Ishikawa (cell line): ENCODE results near the gene FABP3.
A peak's percentile ranks its signal among the peaks of the same experiment; 100 is the strongest.

Experiments
- CEBPB ChIP-seq: IDR thresholded peaks from 2 replicates; pipeline ENCODE4 v1.6.1; 2012
- CREB1 ChIP-seq: IDR thresholded peaks from 2 replicates; pipeline ENCODE4 v1.6.1; 2012; ENCODE audit warnings: low read depth
- EGR1 ChIP-seq: IDR thresholded peaks from 2 replicates; pipeline ENCODE4 v1.6.1; 2012
- EP300 ChIP-seq: IDR thresholded peaks from 2 replicates; pipeline ENCODE4 v1.6.1; 2012; ENCODE audit warnings: borderline replicate concordance
- FOXM1 ChIP-seq: IDR thresholded peaks from 2 replicates; pipeline ENCODE4 v1.6.1; 2012; ENCODE audit warnings: low read depth, borderline replicate concordance
- NFIC ChIP-seq: IDR thresholded peaks from 2 replicates; pipeline ENCODE4 v1.6.1; 2012
- RAD21 ChIP-seq: IDR thresholded peaks from 2 replicates; pipeline ENCODE4 v1.6.1; 2012; ENCODE audit warnings: low read depth
- TAF1 ChIP-seq: IDR thresholded peaks from 2 replicates; pipeline ENCODE4 v1.6.1; 2012; ENCODE audit warnings: low read depth, mild to moderate bottlenecking
- TCF12 ChIP-seq: IDR thresholded peaks from 2 replicates; pipeline ENCODE4 v1.6.1; 2012; ENCODE audit warnings: low read depth
- TEAD4 ChIP-seq: IDR thresholded peaks from 2 replicates; pipeline ENCODE4 v1.6.1; 2012
- YY1 ChIP-seq: IDR thresholded peaks from 2 replicates; pipeline ENCODE4 v1.6.1; 2012; ENCODE audit warnings: low read depth
- ZBTB7A ChIP-seq: IDR thresholded peaks from 2 replicates; pipeline ENCODE4 v1.6.1; 2012; ENCODE audit warnings: low read depth
- TF ChIP-seq, protein P1 (sequence below): IDR thresholded peaks from 2 replicates; pipeline ENCODE4 v1.6.1; 2012; ENCODE audit warnings: low read depth, mild to moderate bottlenecking
- TF ChIP-seq, protein P2 (sequence below): IDR thresholded peaks from 2 replicates; pipeline ENCODE4 v1.6.1; 2012
- TF ChIP-seq, protein P3 (sequence below): IDR thresholded peaks from 2 replicates; pipeline ENCODE4 v1.6.1; 2012

Gene FABP3

DNA sequence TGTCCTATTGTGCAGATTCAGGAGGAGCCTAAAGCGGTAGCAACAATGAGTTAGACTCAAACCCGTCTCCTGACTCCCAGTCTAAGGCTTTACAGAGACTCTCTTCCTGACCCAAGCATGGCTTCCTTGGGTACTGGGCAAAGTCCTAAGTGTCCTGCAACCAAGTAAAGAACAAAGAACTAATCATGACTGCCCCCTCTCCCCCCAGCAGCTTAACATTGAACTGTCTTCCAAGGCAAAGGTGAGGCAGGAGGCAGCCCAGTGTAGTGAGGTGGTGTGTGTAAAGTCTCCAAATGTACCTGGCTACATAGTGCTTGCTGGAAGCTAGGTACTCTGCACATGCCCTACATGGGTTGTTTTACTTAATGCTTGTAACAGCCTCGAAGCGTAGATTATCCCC is 2.3 kb downstream of the FABP3 start:
- TF ChIP-seq NFIC (no peak), ZBTB7A (no peak), CEBPB (no peak), RAD21 (no peak), YY1 (no peak), EGR1 (no peak), EP300 (no peak), FOXM1 (no peak), CREB1 (no peak)
- TF ChIP-seq, protein P1, sequence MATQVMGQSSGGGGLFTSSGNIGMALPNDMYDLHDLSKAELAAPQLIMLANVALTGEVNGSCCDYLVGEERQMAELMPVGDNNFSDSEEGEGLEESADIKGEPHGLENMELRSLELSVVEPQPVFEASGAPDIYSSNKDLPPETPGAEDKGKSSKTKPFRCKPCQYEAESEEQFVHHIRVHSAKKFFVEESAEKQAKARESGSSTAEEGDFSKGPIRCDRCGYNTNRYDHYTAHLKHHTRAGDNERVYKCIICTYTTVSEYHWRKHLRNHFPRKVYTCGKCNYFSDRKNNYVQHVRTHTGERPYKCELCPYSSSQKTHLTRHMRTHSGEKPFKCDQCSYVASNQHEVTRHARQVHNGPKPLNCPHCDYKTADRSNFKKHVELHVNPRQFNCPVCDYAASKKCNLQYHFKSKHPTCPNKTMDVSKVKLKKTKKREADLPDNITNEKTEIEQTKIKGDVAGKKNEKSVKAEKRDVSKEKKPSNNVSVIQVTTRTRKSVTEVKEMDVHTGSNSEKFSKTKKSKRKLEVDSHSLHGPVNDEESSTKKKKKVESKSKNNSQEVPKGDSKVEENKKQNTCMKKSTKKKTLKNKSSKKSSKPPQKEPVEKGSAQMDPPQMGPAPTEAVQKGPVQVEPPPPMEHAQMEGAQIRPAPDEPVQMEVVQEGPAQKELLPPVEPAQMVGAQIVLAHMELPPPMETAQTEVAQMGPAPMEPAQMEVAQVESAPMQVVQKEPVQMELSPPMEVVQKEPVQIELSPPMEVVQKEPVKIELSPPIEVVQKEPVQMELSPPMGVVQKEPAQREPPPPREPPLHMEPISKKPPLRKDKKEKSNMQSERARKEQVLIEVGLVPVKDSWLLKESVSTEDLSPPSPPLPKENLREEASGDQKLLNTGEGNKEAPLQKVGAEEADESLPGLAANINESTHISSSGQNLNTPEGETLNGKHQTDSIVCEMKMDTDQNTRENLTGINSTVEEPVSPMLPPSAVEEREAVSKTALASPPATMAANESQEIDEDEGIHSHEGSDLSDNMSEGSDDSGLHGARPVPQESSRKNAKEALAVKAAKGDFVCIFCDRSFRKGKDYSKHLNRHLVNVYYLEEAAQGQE: no peak
- TF ChIP-seq, protein P2, sequence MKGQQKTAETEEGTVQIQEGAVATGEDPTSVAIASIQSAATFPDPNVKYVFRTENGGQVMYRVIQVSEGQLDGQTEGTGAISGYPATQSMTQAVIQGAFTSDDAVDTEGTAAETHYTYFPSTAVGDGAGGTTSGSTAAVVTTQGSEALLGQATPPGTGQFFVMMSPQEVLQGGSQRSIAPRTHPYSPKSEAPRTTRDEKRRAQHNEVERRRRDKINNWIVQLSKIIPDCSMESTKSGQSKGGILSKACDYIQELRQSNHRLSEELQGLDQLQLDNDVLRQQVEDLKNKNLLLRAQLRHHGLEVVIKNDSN: no peak

DNA sequence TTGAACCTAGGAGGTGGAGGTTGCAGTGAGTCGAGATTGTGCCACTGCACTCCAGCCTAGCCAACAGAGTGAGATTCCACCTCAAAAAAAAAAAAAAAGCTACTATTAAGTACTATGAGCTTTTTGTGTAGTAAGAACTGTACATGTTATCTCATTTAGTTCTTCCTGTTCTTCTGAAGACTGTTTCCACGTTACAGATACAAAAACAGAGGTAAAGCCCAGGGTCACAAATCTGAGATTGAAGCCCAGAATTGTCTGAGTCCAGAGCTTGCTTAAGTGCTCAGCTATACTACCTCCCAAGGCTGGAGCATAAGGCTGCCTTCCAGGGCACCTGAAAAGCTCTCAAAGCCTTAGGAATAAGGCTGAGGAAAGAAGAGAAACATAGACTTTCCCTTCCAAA is 2.9 kb downstream of the FABP3 start:
- TF ChIP-seq CREB1 (no peak), YY1 (no peak), EGR1 (no peak)
- TF ChIP-seq, protein P1: no peak

DNA sequence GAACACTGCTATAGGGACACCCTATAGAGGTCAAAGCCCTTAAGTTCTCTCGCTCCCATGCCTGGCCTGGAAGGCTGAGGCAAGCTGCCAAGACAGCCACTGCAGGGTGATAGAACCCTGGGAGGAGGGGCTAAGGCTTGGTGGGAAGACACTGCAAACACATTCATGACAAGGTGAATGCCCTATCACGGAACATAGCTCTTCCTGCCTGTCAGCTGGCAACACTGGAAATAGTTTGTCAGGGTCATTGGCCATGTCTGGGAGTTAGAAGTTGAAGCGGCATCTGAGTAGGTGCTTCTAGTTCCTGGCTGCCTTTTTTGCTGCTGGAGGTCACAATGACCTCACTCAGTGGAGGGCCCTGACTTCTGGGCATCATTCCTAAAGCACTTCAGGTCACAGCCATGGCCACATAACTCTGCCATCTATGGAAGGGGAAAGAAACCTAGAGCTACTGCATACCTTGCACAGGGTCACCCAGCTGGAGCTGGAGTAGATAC is 4.2 kb downstream of the FABP3 start:
- TF ChIP-seq CREB1 (no peak), FOXM1 (no peak), TEAD4 (no peak), YY1 (no peak), ZBTB7A (no peak), EGR1 (no peak), EP300 (peak; percentile 13; the same call in 1 of the 2 replicates), NFIC (peak; percentile 32), TAF1 (no peak), CEBPB (no peak), RAD21 (no peak), TCF12 (peak; percentile 26; the same call in 1 of the 2 replicates)
- TF ChIP-seq, protein P2: no peak
- TF ChIP-seq, protein P3, sequence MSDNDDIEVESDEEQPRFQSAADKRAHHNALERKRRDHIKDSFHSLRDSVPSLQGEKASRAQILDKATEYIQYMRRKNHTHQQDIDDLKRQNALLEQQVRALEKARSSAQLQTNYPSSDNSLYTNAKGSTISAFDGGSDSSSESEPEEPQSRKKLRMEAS: 0 out of 2 replicates have a peak, but pooled peaks have one; percentile 12
- TF ChIP-seq, protein P1: no peak

DNA sequence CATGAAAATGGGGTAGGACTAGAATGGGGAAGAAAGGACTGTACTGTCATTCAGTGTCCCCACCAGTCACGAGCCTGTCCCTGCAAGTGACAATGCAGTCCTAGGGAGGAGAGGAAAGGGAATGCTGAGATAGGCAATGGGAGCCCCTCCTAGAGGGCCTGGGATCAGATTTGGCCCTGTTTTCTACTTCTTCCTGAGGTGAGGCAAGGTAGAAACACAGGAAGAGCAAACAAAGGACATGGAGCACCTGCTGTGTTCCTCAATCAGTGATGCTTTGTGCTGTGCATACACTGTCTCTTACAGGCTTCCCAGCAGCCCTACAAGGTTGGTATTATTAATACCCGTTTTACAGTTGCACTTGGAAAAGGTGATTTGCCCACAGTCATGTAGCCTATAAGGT is 6.1 kb downstream of the FABP3 start:
- TF ChIP-seq CEBPB (no peak), TEAD4 (no peak), RAD21 (no peak)

DNA sequence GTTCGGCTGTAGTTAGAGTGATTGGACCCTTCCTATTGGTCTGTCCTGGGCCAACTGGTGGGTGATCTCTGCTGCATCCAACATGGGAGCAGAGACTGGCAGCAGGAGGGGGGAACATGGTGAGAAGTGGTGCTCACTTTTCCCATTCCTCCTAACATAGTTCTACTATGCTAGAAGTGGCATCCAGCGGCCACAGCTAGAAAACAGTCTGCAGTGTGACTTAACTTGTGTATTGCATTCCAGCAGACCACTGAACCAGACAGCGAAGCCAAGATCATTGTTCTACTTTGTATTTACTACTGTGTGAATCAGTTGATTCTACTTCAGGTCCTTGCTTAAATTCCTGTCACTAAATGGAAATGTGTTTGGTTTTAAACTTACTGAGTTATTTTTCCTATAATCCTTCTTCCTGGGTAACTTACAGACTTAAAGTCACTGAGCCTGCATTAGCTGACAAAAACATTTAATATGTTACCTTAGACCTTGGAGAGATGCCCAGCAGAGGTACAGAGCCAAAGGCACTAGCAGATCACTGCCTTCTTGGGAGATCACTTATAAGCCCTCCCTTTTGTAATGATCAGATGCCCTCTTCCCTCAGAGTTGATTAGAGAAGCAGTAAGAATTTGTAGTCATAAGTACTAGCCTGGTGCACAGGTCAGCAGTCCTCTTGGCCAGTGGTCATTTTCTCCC is 8.2 kb downstream of the FABP3 start:
- TF ChIP-seq ZBTB7A (no peak; the same call in 1 of the 2 replicates), CEBPB (peak; percentile 24; the same call in 1 of the 2 replicates), CREB1 (no peak), TEAD4 (peak; percentile 94), EGR1 (no peak), YY1 (no peak), EP300 (peak; percentile 48; the same call in 1 of the 2 replicates), RAD21 (peak; percentile 21; the same call in 1 of the 2 replicates), TAF1 (no peak), NFIC (peak; percentile 49; the same call in 1 of the 2 replicates), TCF12 (peak; percentile 26), FOXM1 (peak; percentile 37; the same call in 1 of the 2 replicates)
- TF ChIP-seq, protein P2: 0 out of 2 replicates have a peak, but pooled peaks have one; percentile 14
- TF ChIP-seq, protein P1: no peak
- TF ChIP-seq, protein P3: peak; percentile 64
